K562 (cell line): ENCODE measurements around the gene ZGLP1. TPM values are rescaled to one million over a fixed set of nuclear protein-coding genes. Genes with fewer than 3 reads are reported as not detected.

Experiments used
- CHD2 ChIP-seq: IDR thresholded peaks from 2 replicates; pipeline ENCODE4 v1.6.1; 2011; ENCODE audit warnings: low read depth, low read length
- CREM ChIP-seq: IDR thresholded peaks from 2 replicates; pipeline ENCODE4 v1.6.1; 2014; ENCODE audit warnings: antibody characterized with exemption, low read depth
- GATA2 ChIP-seq: sonication (generic); formaldehyde crosslinking; IDR thresholded peaks from 2 replicates; pipeline ENCODE4 v1.4.0; 2020; ENCODE audit warnings: mild to moderate bottlenecking, missing genetic modification reagents
- GATAD2B ChIP-seq: fragments of 450-650 bp; IDR thresholded peaks from 2 replicates; pipeline ENCODE4 v1.6.1; 2017; ENCODE audit warnings: mild to moderate bottlenecking, borderline replicate concordance
- HEY1 ChIP-seq: fragments of 250-450 bp; sonication (Bioruptor Pico); IDR thresholded peaks from 2 replicates; pipeline ENCODE4 v1.5.0; 2020; ENCODE audit warnings: mild to moderate bottlenecking, moderate library complexity, borderline replicate concordance
- MGA ChIP-seq: fragments of 450-650 bp; IDR thresholded peaks from 2 replicates; pipeline ENCODE4 v1.6.1; 2016; ENCODE audit warnings: mild to moderate bottlenecking, moderate library complexity
- NR2C2 ChIP-seq, 2 experiments: fragments of 200-800 bp in 1 of 2; sonication (Bioruptor generic) in 1 of 2; sonication (generic) in 1 of 2; formaldehyde crosslinking in 1 of 2; IDR thresholded peaks; 2 replicates each; pipeline versions ENCODE4 v1.6.1 to v1.8.0; 2016 to 2022; ENCODE audit warnings: mild to moderate bottlenecking in 1 of 2, missing compliant biosample characterization in 1 of 2, missing genetic modification characterization in 1 of 2, missing genetic modification reagents in 1 of 2
- RAD51 ChIP-seq: fragments of 450-650 bp; IDR thresholded peaks from 2 replicates; pipeline ENCODE4 v1.7.1; 2016; ENCODE audit warnings: low read depth, mild to moderate bottlenecking, borderline replicate concordance
- TCF7L2 ChIP-seq: fragments of 150-350 bp; IDR thresholded peaks from 2 replicates; pipeline ENCODE4 v1.6.1; 2016; ENCODE audit warnings: low read depth, mild to moderate bottlenecking, low read length, moderate library complexity
- USF2 ChIP-seq: sonication (generic); formaldehyde crosslinking; IDR thresholded peaks from 2 replicates; pipeline ENCODE4 v1.5.0; 2020; ENCODE audit warnings: missing genetic modification reagents
- ZBTB1 ChIP-seq: sonication (generic); formaldehyde crosslinking; IDR thresholded peaks from 2 replicates; pipeline ENCODE4 v1.8.1; 2023; ENCODE audit warnings: missing genetic modification reagents, low read depth, mild to moderate bottlenecking, borderline replicate concordance
- ZNF696 ChIP-seq: fragments of 250-450 bp; sonication (Bioruptor Pico); conservative IDR thresholded peaks from 2 replicates; pipeline ENCODE4 v1.4.0; 2020; ENCODE audit warnings: mild to moderate bottlenecking, moderate library complexity
- ZNF699 ChIP-seq: fragments of 250-450 bp; sonication (Bioruptor Pico); IDR thresholded peaks from 2 replicates; pipeline ENCODE4 v1.8.0; 2021; ENCODE audit warnings: mild to moderate bottlenecking, moderate library complexity; ENCODE audit not compliant: insufficient replicate concordance
- polyA plus RNA-seq, 8 experiments: library from polyadenylated mRNA; depleted of rRNA in 4 of 8; stranded (reverse) in 5 of 8; unstranded in 3 of 8; fragments of >200 nt; fragmentation: Nextera tagmentation in 2 of 8; fragmentation: Illumina TruSeq in 1 of 8; extraction: Ambion mirVana in 2 of 8; extraction: Trizol in 1 of 8; gene quantifications; 2 replicates each; pipeline versions ENCODE4 v1.2.1 to v1.2.3, GENCODE V29; 2011 to 2014; ENCODE audit warnings: inconsistent platforms in 1 of 8, missing spikeins in 1 of 8
- total RNA-seq, 7 experiments: library from RNA; depleted of rRNA in 6 of 7; stranded (reverse); fragments of >200 nt in 6 of 7; fragmentation: Illumina TruSeq in 2 of 7; extraction: Trizol in 2 of 7; gene quantifications; 2 replicates each; pipeline versions ENCODE4 v1.2.1 to v1.2.3, GENCODE V29; 2011 to 2021; ENCODE audit warnings: low replicate concordance in 1 of 7

The ZGLP1 gene
- total and polyA plus RNA-seq, 9 of the 15 experiments (the other 6 are each of a cell fraction or from before 2014, with no cell fraction given) = 0.24 to 4.5 (median 2.2) TPM

- TF ChIP-seq MGA (peak; percentile 93), USF2 (peak; percentile 79), GATAD2B (no peak), ZNF699 (CRISPR knock-in tag) (no peak), TCF7L2 (no peak), GATA2 (peak; percentile 85), NR2C2 (CRISPR knock-in tag; IDR thresholded peaks at IDR 0.05) (no peak; the same call in 1 of the 2 replicates), NR2C2 (tag; IDR thresholded peaks at IDR 0.05) (peak; percentile 77), CREM (peak; percentile 93), RAD51 (peak; percentile 56; the same call in 1 of the 2 replicates), CHD2 (peak; percentile 61; the same call in 1 of the 2 replicates), ZNF696 (CRISPR knock-in tag) (0 out of 2 replicates have a peak, but pooled peaks have one; percentile 33), ZBTB1 (CRISPR knock-in tag) (no peak), HEY1 (CRISPR knock-in tag) (no peak)
These were observed 20.3 kb downstream of the ZGLP1 start (continued) for GRCh38 chr19:10289167-10289835.
